HepG2 (cell line): ENCODE measurements around the gene FBXL13. TPM values are rescaled to one million over a fixed set of nuclear protein-coding genes. Genes with fewer than 3 reads are reported as not detected.

Experiments used
- FIP1L1 ChIP-seq: fragments of 200-400 bp; formaldehyde crosslinking; IDR thresholded peaks from 2 replicates; pipeline ENCODE4 v1.6.1; 2018; ENCODE audit warnings: low read depth, mild to moderate bottlenecking, low read length, moderate library complexity, borderline replicate concordance; ENCODE audit not compliant: insufficient read depth
- GZF1 ChIP-seq: sonication (generic); formaldehyde crosslinking; IDR thresholded peaks from 2 replicates; pipeline ENCODE4 v1.5.1; 2020; ENCODE audit warnings: mild to moderate bottlenecking, missing genetic modification reagents
- ISX ChIP-seq: sonication (generic); formaldehyde crosslinking; conservative IDR thresholded peaks from 2 replicates; pipeline ENCODE4 v1.5.0; 2020; ENCODE audit warnings: missing genetic modification reagents
- KLF6 ChIP-seq: IDR thresholded peaks from 2 replicates; pipeline ENCODE4 v1.8.0; 2016; ENCODE audit warnings: missing biosample characterization, missing genetic modification reagents
- MTF2 ChIP-seq: sonication (generic); formaldehyde crosslinking; IDR thresholded peaks from 2 replicates; pipeline ENCODE4 v1.5.0; 2020; ENCODE audit warnings: missing genetic modification reagents, borderline replicate concordance
- NFIC ChIP-seq: IDR thresholded peaks from 2 replicates; pipeline ENCODE4 v1.6.1; 2012; ENCODE audit warnings: mild to moderate bottlenecking, low read length, inconsistent platforms
- SMARCC2 ChIP-seq: fragments of 450-650 bp; IDR thresholded peaks from 2 replicates; pipeline ENCODE4 v1.6.1; 2017; ENCODE audit warnings: antibody characterized with exemption, mild to moderate bottlenecking
- USF2 ChIP-seq, 2 experiments: sonication (generic) in 1 of 2; formaldehyde crosslinking in 1 of 2; IDR thresholded peaks; 2 replicates each; pipeline versions ENCODE4 v1.5.1 to v1.6.1; 2011 to 2020; ENCODE audit warnings: borderline replicate concordance in 1 of 2, low read depth in 1 of 2, low read length in 1 of 2, mild to moderate bottlenecking in 1 of 2, missing genetic modification reagents in 1 of 2, moderate library complexity in 1 of 2
- ZNF224 ChIP-seq: sonication (generic); formaldehyde crosslinking; IDR thresholded peaks from 2 replicates; pipeline ENCODE4 v1.5.0; 2020; ENCODE audit warnings: mild to moderate bottlenecking, missing genetic modification reagents
- ZNF234 ChIP-seq: sonication (generic); formaldehyde crosslinking; conservative IDR thresholded peaks from 2 replicates; pipeline ENCODE4 v1.5.1; 2020; ENCODE audit warnings: mild to moderate bottlenecking, missing genetic modification reagents
- ZNF251 ChIP-seq: sonication (generic); formaldehyde crosslinking; IDR thresholded peaks from 2 replicates; pipeline ENCODE4 v1.9.0; 2021; ENCODE audit warnings: mild to moderate bottlenecking, missing genetic modification reagents
- ZNF543 ChIP-seq: sonication (generic); formaldehyde crosslinking; IDR thresholded peaks from 2 replicates; pipeline ENCODE4 v1.4.0; 2020; ENCODE audit warnings: mild to moderate bottlenecking, missing genetic modification reagents
- ZNF609 ChIP-seq: sonication (generic); formaldehyde crosslinking; IDR thresholded peaks from 2 replicates; pipeline ENCODE4 v1.4.0; 2020; ENCODE audit warnings: mild to moderate bottlenecking, missing genetic modification reagents, borderline replicate concordance
- polyA plus RNA-seq, 8 experiments: library from polyadenylated mRNA; depleted of rRNA in 3 of 8; stranded (reverse) in 7 of 8; unstranded in 1 of 8; fragments of >200 nt; fragmentation: Illumina TruSeq in 4 of 8; extraction: Trizol in 4 of 8; gene quantifications; 2 replicates each; pipeline versions ENCODE4 v1.2.1 to v1.2.3, GENCODE V29; 2011 to 2016; ENCODE audit warnings: low read depth in 4 of 8, missing spikeins in 1 of 8, mixed read lengths in 1 of 8; ENCODE audit not compliant: insufficient read depth in 1 of 8
- total RNA-seq, 5 experiments: library from RNA; depleted of rRNA; stranded (reverse); fragments of >200 nt; fragmentation: Illumina TruSeq; extraction: Trizol; gene quantifications; 2 replicates each; pipeline ENCODE4 v1.2.3, GENCODE V29; 2016; ENCODE audit warnings: low read depth in 1 of 5
- TF ChIP-seq, protein P1 (sequence below): sonication (generic); formaldehyde crosslinking; IDR thresholded peaks from 2 replicates; pipeline ENCODE4 v1.8.1; 2022; ENCODE audit warnings: mild to moderate bottlenecking, missing genetic modification reagents
- TF ChIP-seq, protein P2 (sequence below): IDR thresholded peaks from 2 replicates; pipeline ENCODE4 v1.6.1; 2016; ENCODE audit warnings: low read depth
- TF ChIP-seq, protein P3 (sequence below): sonication (generic); formaldehyde crosslinking; IDR thresholded peaks from 2 replicates; pipeline ENCODE4 v1.5.1; 2020; ENCODE audit warnings: missing genetic modification reagents, mild to moderate bottlenecking, borderline replicate concordance
- TF ChIP-seq, protein P4 (sequence below): sonication (generic); formaldehyde crosslinking; IDR thresholded peaks from 2 replicates; pipeline ENCODE4 v1.4.0; 2020; ENCODE audit warnings: mild to moderate bottlenecking, low read depth, missing genetic modification reagents

Gene FBXL13
- total and polyA plus RNA-seq, 2 of the 13 experiments (the other 11 are each of a cell fraction or from before 2014, with no cell fraction given) = 0.24 to 0.77 TPM

- TF ChIP-seq, protein P1, sequence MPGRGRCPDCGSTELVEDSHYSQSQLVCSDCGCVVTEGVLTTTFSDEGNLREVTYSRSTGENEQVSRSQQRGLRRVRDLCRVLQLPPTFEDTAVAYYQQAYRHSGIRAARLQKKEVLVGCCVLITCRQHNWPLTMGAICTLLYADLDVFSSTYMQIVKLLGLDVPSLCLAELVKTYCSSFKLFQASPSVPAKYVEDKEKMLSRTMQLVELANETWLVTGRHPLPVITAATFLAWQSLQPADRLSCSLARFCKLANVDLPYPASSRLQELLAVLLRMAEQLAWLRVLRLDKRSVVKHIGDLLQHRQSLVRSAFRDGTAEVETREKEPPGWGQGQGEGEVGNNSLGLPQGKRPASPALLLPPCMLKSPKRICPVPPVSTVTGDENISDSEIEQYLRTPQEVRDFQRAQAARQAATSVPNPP = no peak
- no peak for TF ChIP-seq ISX (CRISPR knock-in tag)
- TF ChIP-seq ZNF224 (CRISPR knock-in tag) = no peak
- TF ChIP-seq ZNF543 (CRISPR knock-in tag) = no peak
- TF ChIP-seq SMARCC2 = no peak
- peak; percentile 81; the same call in 1 of the 2 replicates for TF ChIP-seq NFIC
- TF ChIP-seq ZNF251 (CRISPR knock-in tag) = no peak
- TF ChIP-seq, protein P2, sequence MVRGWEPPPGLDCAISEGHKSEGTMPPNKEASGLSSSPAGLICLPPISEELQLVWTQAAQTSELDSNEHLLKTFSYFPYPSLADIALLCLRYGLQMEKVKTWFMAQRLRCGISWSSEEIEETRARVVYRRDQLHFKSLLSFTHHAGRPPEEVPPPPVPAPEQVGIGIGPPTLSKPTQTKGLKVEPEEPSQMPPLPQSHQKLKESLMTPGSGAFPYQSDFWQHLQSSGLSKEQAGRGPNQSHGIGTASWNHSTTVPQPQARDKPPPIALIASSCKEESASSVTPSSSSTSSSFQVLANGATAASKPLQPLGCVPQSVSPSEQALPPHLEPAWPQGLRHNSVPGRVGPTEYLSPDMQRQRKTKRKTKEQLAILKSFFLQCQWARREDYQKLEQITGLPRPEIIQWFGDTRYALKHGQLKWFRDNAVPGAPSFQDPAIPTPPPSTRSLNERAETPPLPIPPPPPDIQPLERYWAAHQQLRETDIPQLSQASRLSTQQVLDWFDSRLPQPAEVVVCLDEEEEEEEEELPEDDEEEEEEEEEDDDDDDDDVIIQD = peak; percentile 50; the same call in 1 of the 2 replicates
- TF ChIP-seq, protein P3, sequence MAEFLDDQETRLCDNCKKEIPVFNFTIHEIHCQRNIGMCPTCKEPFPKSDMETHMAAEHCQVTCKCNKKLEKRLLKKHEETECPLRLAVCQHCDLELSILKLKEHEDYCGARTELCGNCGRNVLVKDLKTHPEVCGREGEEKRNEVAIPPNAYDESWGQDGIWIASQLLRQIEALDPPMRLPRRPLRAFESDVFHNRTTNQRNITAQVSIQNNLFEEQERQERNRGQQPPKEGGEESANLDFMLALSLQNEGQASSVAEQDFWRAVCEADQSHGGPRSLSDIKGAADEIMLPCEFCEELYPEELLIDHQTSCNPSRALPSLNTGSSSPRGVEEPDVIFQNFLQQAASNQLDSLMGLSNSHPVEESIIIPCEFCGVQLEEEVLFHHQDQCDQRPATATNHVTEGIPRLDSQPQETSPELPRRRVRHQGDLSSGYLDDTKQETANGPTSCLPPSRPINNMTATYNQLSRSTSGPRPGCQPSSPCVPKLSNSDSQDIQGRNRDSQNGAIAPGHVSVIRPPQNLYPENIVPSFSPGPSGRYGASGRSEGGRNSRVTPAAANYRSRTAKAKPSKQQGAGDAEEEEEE (CRISPR knock-in tag) = no peak
- TF ChIP-seq ZNF234 (CRISPR knock-in tag) = no peak
- TF ChIP-seq FIP1L1 = no peak
- 0 out of 2 replicates have a peak, but pooled peaks have one; percentile 55 for TF ChIP-seq ZNF609 (CRISPR knock-in tag)
- TF ChIP-seq GZF1 = no peak
- TF ChIP-seq USF2 (IDR thresholded peaks at IDR 0.05; ENCODE audit: low read depth, low read length) = no peak
- no peak for TF ChIP-seq USF2 (CRISPR knock-in tag; IDR thresholded peaks at IDR 0.05; ENCODE audit: borderline replicate concordance)
- TF ChIP-seq, protein P4, sequence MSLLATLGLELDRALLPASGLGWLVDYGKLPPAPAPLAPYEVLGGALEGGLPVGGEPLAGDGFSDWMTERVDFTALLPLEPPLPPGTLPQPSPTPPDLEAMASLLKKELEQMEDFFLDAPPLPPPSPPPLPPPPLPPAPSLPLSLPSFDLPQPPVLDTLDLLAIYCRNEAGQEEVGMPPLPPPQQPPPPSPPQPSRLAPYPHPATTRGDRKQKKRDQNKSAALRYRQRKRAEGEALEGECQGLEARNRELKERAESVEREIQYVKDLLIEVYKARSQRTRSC (CRISPR knock-in tag) = no peak
- TF ChIP-seq MTF2 (CRISPR knock-in tag) = no peak
- no peak for TF ChIP-seq KLF6
Observed at GRCh38 chr7:102869195-102869594, 205.4 kb downstream of the FBXL13 start (continued).
